ENCODE measurements around the gene ALMS1.
"Not testable (repeated sequence)": the region's sequence is repeated elsewhere in the genome, so short reads cannot be mapped to it uniquely, and the experiment has no call there.

ALMS1 gene

GRCh38 chr2:73385504-73386341 is at the start of gene ALMS1:
ALMS1 (plus strand) TSS chr2:73385836; CDS start chr2:73385869, 33 bp downstream.
- peak; percentile 87 for DNase-seq

- DNase-seq = no peak
Observed at GRCh38 chr2:73337828-73338227, 47.8 kb upstream of the ALMS1 start.

- no peak for DNase-seq
Observed at GRCh38 chr2:73339201-73339600, 46.4 kb upstream of the ALMS1 start.

- no peak for DNase-seq
Observed at GRCh38 chr2:73341039-73341438, 44.6 kb upstream of the ALMS1 start.

- DNase-seq = no peak
Observed at GRCh38 chr2:73343992-73344391, 41.6 kb upstream of the ALMS1 start.

- not testable (repeated sequence) for DNase-seq
Observed at GRCh38 chr2:73344747-73345146, 40.9 kb upstream of the ALMS1 start.

GRCh38 chr2:73350035-73350691 is 35.5 kb upstream of the ALMS1 start:
- peak; percentile 2 for DNase-seq

- no peak for DNase-seq
Observed at GRCh38 chr2:73356097-73356496, 29.5 kb upstream of the ALMS1 start.

GRCh38 chr2:73359915-73360697 is 25.5 kb upstream of the ALMS1 start:
- no peak for DNase-seq

GRCh38 chr2:73366060-73366459 is 19.6 kb upstream of the ALMS1 start:
- no peak for DNase-seq

- DNase-seq = no peak
Observed at GRCh38 chr2:73368781-73369180, 16.9 kb upstream of the ALMS1 start.

GRCh38 chr2:73370348-73370747 is 15.3 kb upstream of the ALMS1 start:
- no peak for DNase-seq

- no peak for DNase-seq
Observed at GRCh38 chr2:73373344-73373743, 12.3 kb upstream of the ALMS1 start.

GRCh38 chr2:73374269-73374668 is 11.4 kb upstream of the ALMS1 start:
- no peak for DNase-seq

GRCh38 chr2:73376681-73377080 is 9.0 kb upstream of the ALMS1 start:
- DNase-seq = no peak

GRCh38 chr2:73383036-73383435 is 2.6 kb upstream of the ALMS1 start:
- no peak for DNase-seq

GRCh38 chr2:73385123-73385503 is 523 bp upstream of the ALMS1 start:
- no peak for DNase-seq

- no peak for DNase-seq
Observed at GRCh38 chr2:73386342-73386868, 769 bp downstream of the ALMS1 start.

- no peak for DNase-seq
Observed at GRCh38 chr2:73386894-73387636, 1.4 kb downstream of the ALMS1 start.

- DNase-seq = no peak
Observed at GRCh38 chr2:73402386-73403103, 16.9 kb downstream of the ALMS1 start.

- DNase-seq = no peak
Observed at GRCh38 chr2:73403237-73403636, 17.6 kb downstream of the ALMS1 start.

GRCh38 chr2:73404409-73404808 is 18.8 kb downstream of the ALMS1 start:
- DNase-seq = no peak
